Activated T-helper 17 cell treated with anti-CD3 and anti-CD28 coated beads, Interleukin-2, amount 50 U/mL, for 72 hours (primary cell): ENCODE data around the gene SMCR8. TPM values are rescaled to one million over a fixed set of nuclear protein-coding genes. Genes with fewer than 3 reads are reported as not detected.
"Not testable (repeated sequence)": the region's sequence is repeated elsewhere in the genome, so short reads cannot be mapped to it uniquely, and the experiment has no call there.

ENCODE experiments used
- ATAC-seq: fragments of 150-1000 bp; cut with Tn5 transposase; replicated peaks from 2 replicates; pipeline ENCODE4 v1.10.0; 2021; ENCODE audit warnings: mild to moderate bottlenecking, moderate library complexity
- H3K27ac Mint-ChIP-seq: one replicate; pipeline ENCODE4 v1.8.0; 2022; ENCODE audit warnings: mixed read lengths
- H3K27me3 Mint-ChIP-seq: one replicate; pipeline ENCODE4 v1.8.0; 2022; ENCODE audit warnings: mixed read lengths
- H3K36me3 Mint-ChIP-seq: one replicate; pipeline ENCODE4 v1.8.0; 2022; ENCODE audit warnings: low read depth, mild to moderate bottlenecking, mixed read lengths
- H3K4me1 Mint-ChIP-seq: one replicate; pipeline ENCODE4 v1.8.0; 2022; ENCODE audit warnings: mixed read lengths
- H3K4me3 Mint-ChIP-seq: one replicate; pipeline ENCODE4 v1.8.0; 2022; ENCODE audit warnings: mild to moderate bottlenecking, mixed read lengths
- H3K9me3 Mint-ChIP-seq: one replicate; pipeline ENCODE4 v1.8.0; 2022; ENCODE audit warnings: mixed read lengths
- total RNA-seq, 2 donors: library from RNA; stranded (reverse); gene quantifications; one replicate each; pipeline ENCODE4 v1.2.3, GENCODE V29; 2022

The SMCR8 gene
- total RNA-seq, 2 donors from 2014 or later: 21.7 to 25.5 TPM

- Mint-ChIP-seq H3K4me3 (no peak overlapping the region), H3K27me3 (no peaks in the 10 kb centered on the region), H3K27ac (peak overlapping the region; percentile 21), H3K9me3 (no peaks in the 10 kb centered on the region), H3K4me1 (peaks cover 16% of the 10 kb centered on the region), H3K36me3 (peaks cover 80% of the 10 kb centered on the region)
- no peak for ATAC-seq
Observed at GRCh38 chr17:18324140-18325050, 9.3 kb downstream of the SMCR8 start.

- no peak overlapping the region for H3K4me3 Mint-ChIP-seq
- ATAC-seq: peak; percentile 69
- peak overlapping the region; percentile 49 for H3K27ac Mint-ChIP-seq
- no peaks in the 10 kb centered on the region for H3K27me3 Mint-ChIP-seq
- peaks cover 7% of the 10 kb centered on the region for H3K4me1 Mint-ChIP-seq
- H3K36me3 Mint-ChIP-seq: peaks cover 83% of the 10 kb centered on the region
- H3K9me3 Mint-ChIP-seq: no peaks in the 10 kb centered on the region
Observed at GRCh38 chr17:18326039-18326438, 10.9 kb downstream of the SMCR8 start.

GRCh38 chr17:18326572-18326971 lies 11.5 kb downstream of the SMCR8 start:
- ATAC-seq: no peak
- Mint-ChIP-seq H3K36me3 (peaks cover 84% of the 10 kb centered on the region), H3K4me1 (peaks cover 7% of the 10 kb centered on the region), H3K27ac (peak overlapping the region; percentile 49), H3K9me3 (no peaks in the 10 kb centered on the region), H3K27me3 (no peaks in the 10 kb centered on the region), H3K4me3 (no peak overlapping the region)

- Mint-ChIP-seq H3K27me3 (no peaks in the 10 kb centered on the region), H3K4me1 (peaks cover 11% of the 10 kb centered on the region), H3K36me3 (peaks cover 89% of the 10 kb centered on the region), H3K9me3 (no peaks in the 10 kb centered on the region), H3K27ac (no peak overlapping the region), H3K4me3 (no peak overlapping the region)
- no peak for ATAC-seq
Observed at GRCh38 chr17:18327093-18327492, 12.0 kb downstream of the SMCR8 start.

DNA sequence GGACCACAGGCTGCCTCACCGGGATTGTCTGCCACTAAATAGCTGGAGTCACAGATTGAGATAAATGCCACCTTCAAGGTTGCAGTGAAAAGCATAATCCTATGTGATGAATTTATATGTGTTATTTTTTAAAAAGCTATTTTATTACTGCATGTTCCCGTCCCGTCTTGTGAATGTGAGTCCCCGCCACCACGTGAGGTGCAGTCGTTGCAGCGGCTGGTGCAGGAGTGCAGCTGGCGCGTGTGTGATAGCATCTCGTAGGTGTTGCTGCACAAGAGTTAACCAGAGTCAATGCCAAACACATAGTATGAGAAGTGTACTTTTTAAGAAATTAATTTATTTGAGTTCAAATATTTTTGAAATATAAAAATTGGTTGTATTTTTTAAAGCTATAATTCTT lies 12.5 kb downstream of the SMCR8 start:
- H3K9me3 Mint-ChIP-seq: no peaks in the 10 kb centered on the region
- H3K36me3 Mint-ChIP-seq: peaks cover 89% of the 10 kb centered on the region
- H3K27me3 Mint-ChIP-seq: no peaks in the 10 kb centered on the region
- H3K27ac Mint-ChIP-seq: no peak overlapping the region
- H3K4me3 Mint-ChIP-seq: no peak overlapping the region
- peaks cover 15% of the 10 kb centered on the region for H3K4me1 Mint-ChIP-seq
- ATAC-seq: no peak

DNA sequence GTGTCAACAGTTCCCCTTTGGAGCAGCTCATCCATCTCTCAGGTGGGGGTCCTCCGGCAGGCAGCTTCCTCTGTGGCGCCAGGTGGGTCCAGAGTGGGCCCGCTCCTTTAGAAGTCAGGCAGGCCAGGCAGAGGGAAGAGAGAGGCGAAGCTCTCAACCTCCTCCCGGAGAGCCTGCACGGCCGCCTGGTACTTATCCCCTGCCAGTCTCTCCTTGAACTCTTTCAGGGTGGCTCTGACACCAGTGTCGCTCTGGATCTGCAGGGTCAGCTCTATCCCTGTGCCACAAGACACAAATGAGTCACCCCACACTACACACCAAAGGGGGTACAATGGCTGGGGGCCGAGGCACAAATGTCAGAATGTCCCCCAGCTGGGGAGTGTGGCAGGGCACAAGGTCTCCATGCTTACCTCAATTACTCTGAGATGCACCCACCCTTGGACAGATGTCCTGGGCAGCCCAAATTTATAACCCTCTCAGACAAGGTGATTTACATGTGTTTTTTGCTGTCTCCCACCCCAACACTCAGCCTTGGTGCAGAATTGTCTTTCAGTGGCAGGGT lies 13.6 kb downstream of the SMCR8 start:
- Mint-ChIP-seq H3K4me3 (no peak overlapping the region), H3K27ac (no peak overlapping the region), H3K9me3 (no peaks in the 10 kb centered on the region), H3K36me3 (peaks cover 78% of the 10 kb centered on the region), H3K27me3 (no peaks in the 10 kb centered on the region), H3K4me1 (peaks cover 15% of the 10 kb centered on the region)
- no peak for ATAC-seq

- no peaks in the 10 kb centered on the region for H3K9me3 Mint-ChIP-seq
- H3K4me3 Mint-ChIP-seq: peak overlapping the region; percentile 10
- peak overlapping the region; percentile 61 for H3K27ac Mint-ChIP-seq
- no peaks in the 10 kb centered on the region for H3K27me3 Mint-ChIP-seq
- H3K4me1 Mint-ChIP-seq: peaks cover 8% of the 10 kb centered on the region
- H3K36me3 Mint-ChIP-seq: peaks cover 74% of the 10 kb centered on the region
- ATAC-seq: peak; percentile 56
Observed at GRCh38 chr17:18331879-18332278, 16.8 kb downstream of the SMCR8 start.

- H3K9me3 Mint-ChIP-seq: no peaks in the 10 kb centered on the region
- no peak overlapping the region for H3K4me3 Mint-ChIP-seq
- no peak overlapping the region for H3K27ac Mint-ChIP-seq
- no peaks in the 10 kb centered on the region for H3K27me3 Mint-ChIP-seq
- peaks cover 8% of the 10 kb centered on the region for H3K4me1 Mint-ChIP-seq
- peak; percentile 50 for ATAC-seq
- H3K36me3 Mint-ChIP-seq: peaks cover 68% of the 10 kb centered on the region
Observed at GRCh38 chr17:18332909-18333489, 17.9 kb downstream of the SMCR8 start.

DNA sequence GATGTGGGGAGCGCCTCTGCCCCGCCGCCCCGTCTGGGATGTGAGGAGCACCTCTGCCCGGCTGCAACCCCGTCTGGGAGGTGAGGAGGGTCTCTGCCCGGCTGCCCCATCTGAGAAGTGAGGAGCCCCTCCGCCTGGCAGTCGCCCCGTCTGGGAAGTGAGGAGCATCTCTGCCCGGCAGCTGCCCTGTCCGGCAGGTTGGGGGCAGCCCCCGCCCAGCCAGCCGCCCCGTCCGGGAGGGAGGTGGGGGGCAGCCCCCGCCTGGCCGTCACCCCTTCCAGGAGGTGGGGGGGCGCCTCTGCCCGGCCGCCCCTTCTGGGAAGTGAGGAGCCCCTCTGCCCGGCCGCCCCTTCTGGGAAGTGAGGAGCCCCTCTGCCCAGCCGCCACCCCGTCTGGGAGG lies 23.1 kb downstream of the SMCR8 start:
- not testable (repeated sequence) for H3K4me1 Mint-ChIP-seq, H3K9me3 Mint-ChIP-seq, H3K27ac Mint-ChIP-seq, H3K4me3 Mint-ChIP-seq, ATAC-seq, H3K27me3 Mint-ChIP-seq
- H3K36me3 Mint-ChIP-seq: peaks cover 71% of the 10 kb centered on the region

DNA sequence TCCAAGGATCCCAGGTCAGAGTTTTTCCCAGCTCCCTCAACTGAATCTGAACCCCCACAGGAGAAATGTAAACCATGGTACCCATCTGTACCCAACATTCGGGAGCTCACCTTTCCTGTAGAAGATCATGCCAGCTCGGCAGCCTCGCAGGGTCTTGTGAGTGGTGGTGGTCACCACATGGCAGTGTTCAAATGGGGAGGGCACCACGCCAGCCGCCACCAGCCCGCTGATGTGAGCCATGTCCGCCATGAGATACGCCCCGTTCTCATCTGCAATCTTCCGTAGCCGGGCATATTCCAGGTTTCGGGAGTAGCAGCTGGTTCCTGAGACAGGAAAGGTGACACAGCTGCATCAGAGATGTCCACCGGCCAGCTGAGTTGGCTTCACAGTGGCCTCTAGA lies 24.8 kb downstream of the SMCR8 start:
- Mint-ChIP-seq H3K4me1 (no peaks in the 10 kb centered on the region), H3K36me3 (peaks cover 76% of the 10 kb centered on the region), H3K9me3 (no peaks in the 10 kb centered on the region), H3K27ac (no peak overlapping the region), H3K4me3 (no peak overlapping the region), H3K27me3 (no peaks in the 10 kb centered on the region)
- no peak for ATAC-seq

GRCh38 chr17:18344021-18344420 lies 28.9 kb downstream of the SMCR8 start:
- peaks cover 82% of the 10 kb centered on the region for H3K36me3 Mint-ChIP-seq
- H3K27ac Mint-ChIP-seq: no peak overlapping the region
- no peaks in the 10 kb centered on the region for H3K4me1 Mint-ChIP-seq

GRCh38 chr17:18353541-18353940 lies 38.4 kb downstream of the SMCR8 start:
- no peaks in the 10 kb centered on the region for H3K27me3 Mint-ChIP-seq
- H3K36me3 Mint-ChIP-seq: peaks cover 65% of the 10 kb centered on the region
- ATAC-seq: no peak
- no peaks in the 10 kb centered on the region for H3K9me3 Mint-ChIP-seq
- H3K4me1 Mint-ChIP-seq: no peaks in the 10 kb centered on the region
- H3K27ac Mint-ChIP-seq: no peak overlapping the region
- H3K4me3 Mint-ChIP-seq: no peak overlapping the region

More at GRCh38 chr17:18344021-18344420, 28.9 kb downstream of the SMCR8 start:
- Mint-ChIP-seq H3K27me3 (no peaks in the 10 kb centered on the region), H3K9me3 (no peaks in the 10 kb centered on the region), H3K4me3 (no peak overlapping the region)
- peak; percentile 43 for ATAC-seq

DNA sequence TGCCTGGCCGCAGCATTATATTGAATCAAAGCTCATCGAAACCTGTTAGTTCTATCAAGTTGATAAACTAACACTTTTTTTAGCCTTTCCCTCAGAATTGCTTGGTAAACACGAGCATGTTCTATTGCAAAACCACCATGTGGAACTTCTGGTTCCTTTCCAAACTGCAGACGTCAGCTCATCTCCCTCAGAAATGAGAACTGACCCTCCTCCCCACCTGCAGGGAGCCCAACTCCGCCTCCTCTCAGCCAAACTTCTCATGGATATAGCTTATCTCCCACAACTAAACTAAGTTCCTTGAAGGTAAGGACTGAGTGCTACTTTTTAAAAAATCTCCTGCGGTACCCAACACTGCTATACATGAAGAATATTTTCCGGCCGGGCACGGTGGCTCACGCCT lies 41.5 kb downstream of the SMCR8 start:
- H3K4me3 Mint-ChIP-seq: no peak overlapping the region
- H3K9me3 Mint-ChIP-seq: no peaks in the 10 kb centered on the region
- H3K27ac Mint-ChIP-seq: no peak overlapping the region
- no peak for ATAC-seq
- H3K36me3 Mint-ChIP-seq: peaks cover 68% of the 10 kb centered on the region
- H3K27me3 Mint-ChIP-seq: no peaks in the 10 kb centered on the region
- H3K4me1 Mint-ChIP-seq: no peaks in the 10 kb centered on the region

GRCh38 chr17:18360518-18360917 lies 45.4 kb downstream of the SMCR8 start:
- no peak overlapping the region for H3K4me3 Mint-ChIP-seq
- no peaks in the 10 kb centered on the region for H3K27me3 Mint-ChIP-seq
- no peak overlapping the region for H3K27ac Mint-ChIP-seq
- peaks cover 31% of the 10 kb centered on the region for H3K36me3 Mint-ChIP-seq
- no peaks in the 10 kb centered on the region for H3K4me1 Mint-ChIP-seq
- no peaks in the 10 kb centered on the region for H3K9me3 Mint-ChIP-seq
- no peak for ATAC-seq
